Measurements from ENCODE around the gene ZSCAN2.
"Not testable (repeated sequence)": the region's sequence is repeated elsewhere in the genome, so short reads cannot be mapped to it uniquely, and the experiment has no call there.

Gene ZSCAN2

GRCh38 chr15:84600687-84601554, at the start of gene ZSCAN2:
TSS of gene ZSCAN2 (plus strand) at chr15:84601009. CDS start at chr15:84603928, 2,919 bp downstream.
- peak; percentile 86 for DNase-seq

- not testable (repeated sequence) for DNase-seq
These were observed 49.2 kb upstream of the ZSCAN2 start for GRCh38 chr15:84551624-84552023.

- DNase-seq: no peak
These were observed 47.9 kb upstream of the ZSCAN2 start for GRCh38 chr15:84552896-84553295.

- not testable (repeated sequence) for DNase-seq
These were observed 44.1 kb upstream of the ZSCAN2 start for GRCh38 chr15:84556690-84557089.

- DNase-seq: not testable (repeated sequence)
These were observed 32.8 kb upstream of the ZSCAN2 start for GRCh38 chr15:84568021-84568420.

- no peak for DNase-seq
These were observed 30.6 kb upstream of the ZSCAN2 start for GRCh38 chr15:84570164-84570735.

- DNase-seq: no peak
These were observed 28.6 kb upstream of the ZSCAN2 start for GRCh38 chr15:84572231-84572630.

- DNase-seq: no peak
These were observed 25.3 kb upstream of the ZSCAN2 start for GRCh38 chr15:84575493-84575892.

GRCh38 chr15:84577891-84578290, 22.9 kb upstream of the ZSCAN2 start:
- DNase-seq: not testable (repeated sequence)

GRCh38 chr15:84579261-84579721, 21.5 kb upstream of the ZSCAN2 start:
- not testable (repeated sequence) for DNase-seq

GRCh38 chr15:84581676-84582428, 19.0 kb upstream of the ZSCAN2 start:
- DNase-seq: not testable (repeated sequence)

- DNase-seq: no peak
These were observed 18.1 kb upstream of the ZSCAN2 start for GRCh38 chr15:84582583-84583157.

GRCh38 chr15:84583921-84584320, 16.9 kb upstream of the ZSCAN2 start:
- not testable (repeated sequence) for DNase-seq

GRCh38 chr15:84586696-84587095, 14.1 kb upstream of the ZSCAN2 start:
- DNase-seq: no peak

- peak; percentile 59 for DNase-seq
These were observed 12.5 kb upstream of the ZSCAN2 start for GRCh38 chr15:84588053-84588874.

- DNase-seq: no peak
These were observed 10.4 kb upstream of the ZSCAN2 start for GRCh38 chr15:84590406-84590805.

- no peak for DNase-seq
These were observed 9.0 kb upstream of the ZSCAN2 start for GRCh38 chr15:84591815-84592214.

- no peak for DNase-seq
These were observed 6.1 kb upstream of the ZSCAN2 start for GRCh38 chr15:84594617-84595290.

- no peak for DNase-seq
These were observed 5.1 kb upstream of the ZSCAN2 start for GRCh38 chr15:84595660-84596059.

GRCh38 chr15:84597296-84597695, 3.5 kb upstream of the ZSCAN2 start:
- no peak for DNase-seq

- no peak for DNase-seq
These were observed 2.6 kb upstream of the ZSCAN2 start for GRCh38 chr15:84598250-84598649.

- DNase-seq: peak; percentile 42
These were observed 1.8 kb upstream of the ZSCAN2 start for GRCh38 chr15:84598993-84599392.

Measured in SHP77 treated with DMSO at 0.1 percent for 48 hours (cell line).